Osteocyte (in vitro differentiated cells): ENCODE data around the gene NLE1. TPM values are rescaled to one million over a fixed set of nuclear protein-coding genes. Genes with fewer than 3 reads are reported as not detected.

ENCODE experiments used
- DNase-seq: peaks from one replicate; pipeline ENCODE4 v3.0.0; 2021; ENCODE audit warnings: mixed read lengths; ENCODE audit not compliant: unreplicated experiment; ENCODE audit errors: extremely low spot score
- H3K27ac Mint-ChIP-seq: one replicate; pipeline ENCODE4 v1.8.0; 2021; ENCODE audit warnings: mild to moderate bottlenecking, mixed read lengths; ENCODE audit not compliant: unreplicated experiment
- H3K27me3 Mint-ChIP-seq: one replicate; pipeline ENCODE4 v1.8.0; 2021; ENCODE audit warnings: mixed read lengths; ENCODE audit not compliant: unreplicated experiment
- H3K36me3 Mint-ChIP-seq: one replicate; pipeline ENCODE4 v1.8.0; 2021; ENCODE audit warnings: mixed read lengths; ENCODE audit not compliant: unreplicated experiment
- H3K4me1 Mint-ChIP-seq: one replicate; pipeline ENCODE4 v1.8.0; 2021; ENCODE audit warnings: mixed read lengths; ENCODE audit not compliant: unreplicated experiment
- H3K4me3 Mint-ChIP-seq: one replicate; pipeline ENCODE4 v1.8.0; 2021; ENCODE audit warnings: mild to moderate bottlenecking, moderate library complexity, mixed read lengths; ENCODE audit not compliant: unreplicated experiment
- H3K9me3 Mint-ChIP-seq: one replicate; pipeline ENCODE4 v1.8.0; 2021; ENCODE audit warnings: mixed read lengths; ENCODE audit not compliant: unreplicated experiment
- CTCF ChIP-seq: fragments of 200-600 bp; sonication (generic); IDR thresholded peaks from 2 replicates; pipeline ENCODE4 v1.5.0; 2021; ENCODE audit warnings: antibody characterized with exemption, mild to moderate bottlenecking, moderate library complexity
- total RNA-seq: library from RNA; stranded (reverse); gene quantifications from 2 replicates; pipeline ENCODE4 v1.2.1, GENCODE V29; 2021

The NLE1 gene
- total RNA-seq, 1 donor from 2014 or later, result 10.7 TPM

- Mint-ChIP-seq H3K4me1 (peaks cover 24% of the 10 kb centered on the region), H3K9me3 (no peaks in the 10 kb centered on the region)
- no peak for TF ChIP-seq CTCF
These were observed 53.7 kb downstream of the NLE1 start for GRCh38 chr17:35088356-35088880.

GRCh38 chr17:35087731-35088355 lies 54.3 kb downstream of the NLE1 start:
- Mint-ChIP-seq H3K9me3 (no peaks in the 10 kb centered on the region), H3K36me3 (no peaks in the 10 kb centered on the region), H3K27ac (peak overlapping the region; percentile 94), H3K4me1 (peaks cover 27% of the 10 kb centered on the region), H3K4me3 (peak overlapping the region; percentile 88), H3K27me3 (no peaks in the 10 kb centered on the region)
- DNase-seq, result no peak
- TF ChIP-seq CTCF, result no peak

More at GRCh38 chr17:35088356-35088880, 53.7 kb downstream of the NLE1 start:
- Mint-ChIP-seq H3K4me3 (peak overlapping the region; percentile 88), H3K36me3 (no peaks in the 10 kb centered on the region), H3K27me3 (no peaks in the 10 kb centered on the region), H3K27ac (peak overlapping the region; percentile 94)
- DNase-seq, result no peak

- H3K9me3 Mint-ChIP-seq, result no peaks in the 10 kb centered on the region
- H3K27ac Mint-ChIP-seq, result peak overlapping the region; percentile 94
- H3K36me3 Mint-ChIP-seq, result no peaks in the 10 kb centered on the region
- peak overlapping the region; percentile 88 for H3K4me3 Mint-ChIP-seq
- no peaks in the 10 kb centered on the region for H3K27me3 Mint-ChIP-seq
- no peak for DNase-seq
- H3K4me1 Mint-ChIP-seq, result peaks cover 35% of the 10 kb centered on the region
- no peak for TF ChIP-seq CTCF
These were observed 55.1 kb downstream of the NLE1 start for GRCh38 chr17:35086931-35087573.

- DNase-seq, result no peak
- peaks cover 37% of the 10 kb centered on the region for H3K4me1 Mint-ChIP-seq
- no peak overlapping the region for H3K27ac Mint-ChIP-seq
- TF ChIP-seq CTCF, result no peak
- no peaks in the 10 kb centered on the region for H3K27me3 Mint-ChIP-seq
- H3K4me3 Mint-ChIP-seq, result no peak overlapping the region
- no peaks in the 10 kb centered on the region for H3K9me3 Mint-ChIP-seq
- H3K36me3 Mint-ChIP-seq, result no peaks in the 10 kb centered on the region
These were observed 55.9 kb downstream of the NLE1 start for GRCh38 chr17:35086164-35086563.

- no peak for DNase-seq
- no peak overlapping the region for H3K4me3 Mint-ChIP-seq
- H3K27me3 Mint-ChIP-seq, result no peaks in the 10 kb centered on the region
- peaks cover 40% of the 10 kb centered on the region for H3K4me1 Mint-ChIP-seq
- H3K27ac Mint-ChIP-seq, result no peak overlapping the region
- no peak for TF ChIP-seq CTCF
- no peaks in the 10 kb centered on the region for H3K9me3 Mint-ChIP-seq
- H3K36me3 Mint-ChIP-seq, result no peaks in the 10 kb centered on the region
These were observed 57.1 kb downstream of the NLE1 start for GRCh38 chr17:35084987-35085386.
